ENCODE measurements around the gene DDX1.

DNA sequence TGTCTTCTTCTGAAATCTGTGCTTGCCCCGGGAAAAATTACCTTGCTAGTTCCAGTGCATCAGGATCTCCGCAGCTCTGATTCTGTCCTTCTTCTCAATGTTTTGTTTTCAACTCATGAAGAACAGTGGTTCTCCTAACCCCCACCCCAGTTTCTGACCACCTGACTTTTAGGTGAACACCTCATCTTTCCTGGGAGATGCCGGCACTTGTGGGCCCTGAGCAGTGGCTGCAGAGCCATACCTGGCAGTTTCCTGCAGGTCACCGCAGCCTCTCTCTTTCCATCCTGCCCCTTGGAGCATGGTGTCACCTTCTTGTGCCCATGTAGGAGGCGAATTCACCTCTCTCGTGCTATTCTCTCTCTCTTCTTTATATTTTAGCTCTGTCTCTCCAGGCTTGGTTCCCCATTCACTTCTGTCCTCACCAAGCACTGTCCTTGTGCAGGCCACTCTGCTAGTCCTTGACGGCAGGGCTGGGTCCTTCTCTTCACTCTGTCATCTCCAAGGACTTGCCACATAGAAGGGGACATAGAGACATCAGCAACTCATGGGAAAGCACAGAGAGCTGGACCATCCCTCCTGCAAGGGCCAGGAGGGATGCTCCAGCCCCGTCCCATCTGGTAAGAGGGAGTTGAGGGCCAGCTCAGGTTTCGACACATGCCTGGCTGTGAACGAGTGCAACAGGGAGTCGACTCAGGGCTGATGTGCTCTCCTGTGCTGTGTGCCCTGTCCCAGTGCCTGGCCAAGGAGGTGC lies 59.1 kb downstream of the DDX1 start:
- TF ChIP-seq SIN3A (IDR thresholded peaks at IDR 0.05; ENCODE audit: borderline replicate concordance, insufficient read depth, low read length) (no peak), POLR2AphosphoS5 (IDR thresholded peaks at IDR 0.05; ENCODE audit: low read depth, low read length) (no peak)

Data from PFSK-1 (cell line).